HepG2 (cell line): ENCODE results near the gene HPRT1. TPM values are rescaled to one million over a fixed set of nuclear protein-coding genes. Genes with fewer than 3 reads are reported as not detected.

ENCODE experiments used
- ATAC-seq: fragments of 200-7000 bp; cut with Tn5 transposase; 3 replicates; pipeline ENCODE4 v1.9.1; 2020; ENCODE audit warnings: mild to moderate bottlenecking, moderate library complexity
- BruUV-seq: library from RNA; stranded (reverse); fragments of 400-500 nt; replicated peaks from 2 replicates; lab custom pipeline; 2021; lab: Mats Ljungman, UMichigan
- CTCF ChIA-PET: fragments of 300-600 bp; formaldehyde crosslinking; extraction: SDS; loops from one replicate; lab custom pipeline; 2021; ENCODE audit warnings: low total read pairs, inconsistent platforms, low intra/inter-chr PET ratio; lab: Yijun Ruan, JAX
- POLR2A ChIA-PET: fragments of 350-600 bp; sonication (Branson Sonifier 250); formaldehyde crosslinking; loops from one replicate; lab custom pipeline; 2020; ENCODE audit warnings: antibody characterized with exemption, inconsistent platforms; lab: Yijun Ruan, JAX
- DNase-seq: peaks from one replicate; pipeline ENCODE4 v3.0.0-alpha.2; 2015; ENCODE audit warnings: low spot score
- FAIRE-seq: peaks from 3 replicates; lab custom pipeline; 2011; peaks lifted over from hg19 to GRCh38; lab: Jason Lieb, UNC
- H2AFZ ChIP-seq: one replicate; pipeline ENCODE4 v1.6.1; 2011; ENCODE audit warnings: low read length, inconsistent platforms
- H3K27ac ChIP-seq: fragments of 300-600 bp; 3 replicates; pipeline ENCODE4 v1.8.0; 2011; ENCODE audit warnings: mixed run types, mild to moderate bottlenecking, mixed read lengths, low read length, inconsistent platforms; ENCODE audit not compliant: insufficient read depth; ENCODE audit errors: extremely low read length
- H3K27me3 ChIP-seq, 2 experiments: fragments of 200-600 bp in 1 of 2; 2 replicates in 1 of 2; 3 replicates in 1 of 2; pipeline versions ENCODE4 v1.6.0 to v1.8.0; 2011; ENCODE audit warnings: low read length in 2 of 2, mild to moderate bottlenecking in 2 of 2, moderate library complexity in 2 of 2, inconsistent platforms in 1 of 2; ENCODE audit not compliant: insufficient read depth in 2 of 2, control insufficient read depth in 1 of 2
- H3K36me3 ChIP-seq, 2 experiments: fragments of 200-600 bp in 1 of 2; replicated peaks in 1 of 2; 2 replicates in 1 of 2; 3 replicates in 1 of 2; pipeline versions ENCODE4 v1.5.1 to v1.8.0; 2011; ENCODE audit warnings: low read length in 2 of 2, inconsistent platforms in 1 of 2; ENCODE audit not compliant: insufficient read depth in 2 of 2, control insufficient read depth in 1 of 2
- H3K4me1 ChIP-seq: 2 replicates; pipeline ENCODE4 v1.5.1; 2012; ENCODE audit warnings: low read length, inconsistent platforms; ENCODE audit not compliant: insufficient read depth
- H3K4me2 ChIP-seq: 2 replicates; pipeline ENCODE4 v1.6.0; 2011; ENCODE audit warnings: low read depth, low read length, inconsistent platforms
- H3K4me3 ChIP-seq, 3 experiments: fragments of 200-600 bp in 1 of 3; sonication (generic), shearing (Covaris generic) in 1 of 3; replicated peaks in 1 of 3; 2 replicates each; pipeline ENCODE4 v1.5.1; 2011 to 2016; ENCODE audit warnings: low read length in 3 of 3, inconsistent platforms in 2 of 3, low read depth in 2 of 3, mild to moderate bottlenecking in 2 of 3, control low read depth in 1 of 3, mixed read lengths in 1 of 3; ENCODE audit not compliant: insufficient read depth in 1 of 3
- H3K79me2 ChIP-seq: one replicate; pipeline ENCODE4 v1.6.1; 2011; ENCODE audit warnings: low read length, inconsistent platforms; ENCODE audit not compliant: insufficient read depth
- H3K9ac ChIP-seq: 2 replicates; pipeline ENCODE4 v1.6.0; 2011; ENCODE audit warnings: mild to moderate bottlenecking, low read depth, low read length, inconsistent platforms; ENCODE audit not compliant: insufficient read depth
- H3K9me3 ChIP-seq: 2 replicates; pipeline ENCODE4 v1.5.1; 2012; ENCODE audit warnings: mild to moderate bottlenecking, low read length
- H4K20me1 ChIP-seq: 2 replicates; pipeline ENCODE4 v1.6.0; 2011; ENCODE audit warnings: inconsistent platforms, mild to moderate bottlenecking, low read length, moderate library complexity; ENCODE audit not compliant: insufficient read depth
- ZBTB7A ChIP-seq: sonication (generic); formaldehyde crosslinking; IDR thresholded peaks from 2 replicates; pipeline ENCODE4 v1.8.0; 2022; ENCODE audit warnings: mild to moderate bottlenecking, missing genetic modification reagents
- WGBS: methylation state at CpG from one replicate; pipeline ENCODE4 v1.1.6; 2017; ENCODE audit warnings: low lambda C conversion rate; 5-methylcytosine and 5-hydroxymethylcytosine counted together
- in situ Hi-C: cut with HindIII; loops from 2 replicates; pipeline ENCODE4 v1.10.0; 2017; ENCODE audit warnings: low pct_unique_long_range_greater_than_20kb; ENCODE audit not compliant: extremely low pct_ligation_motif_present
- intact Hi-C: fragments of 100-400 bp; cut with micrococcal nuclease; formaldehyde crosslinking; loops from one replicate; pipeline ENCODE4 v1.10.0; 2022; ENCODE audit not compliant: unreplicated experiment
- polyA plus RNA-seq, 8 experiments: library from polyadenylated mRNA; depleted of rRNA in 3 of 8; stranded (reverse) in 7 of 8; unstranded in 1 of 8; fragments of >200 nt; fragmentation: Illumina TruSeq in 4 of 8; extraction: Trizol in 4 of 8; gene quantifications; 2 replicates each; pipeline versions ENCODE4 v1.2.1 to v1.2.3, GENCODE V29; 2011 to 2016; ENCODE audit warnings: low read depth in 4 of 8, missing spikeins in 1 of 8, mixed read lengths in 1 of 8; ENCODE audit not compliant: insufficient read depth in 1 of 8
- total RNA-seq, 5 experiments: library from RNA; depleted of rRNA; stranded (reverse); fragments of >200 nt; fragmentation: Illumina TruSeq; extraction: Trizol; gene quantifications; 2 replicates each; pipeline ENCODE4 v1.2.3, GENCODE V29; 2016; ENCODE audit warnings: low read depth in 1 of 5
- TF ChIP-seq, protein P1 (sequence below): sonication (generic); formaldehyde crosslinking; IDR thresholded peaks from 2 replicates; pipeline ENCODE4 v1.5.0; 2020; ENCODE audit warnings: mild to moderate bottlenecking, missing genetic modification reagents, moderate library complexity
- TF ChIP-seq, protein P2 (sequence below), 2 experiments: IDR thresholded peaks; 2 replicates each; pipeline ENCODE4 v1.6.1; 2011 to 2012; ENCODE audit warnings: low read length in 2 of 2, borderline replicate concordance in 1 of 2, low read depth in 1 of 2, mild to moderate bottlenecking in 1 of 2, moderate library complexity in 1 of 2
- TF ChIP-seq, protein P3 (sequence below): sonication (generic); formaldehyde crosslinking; IDR thresholded peaks from 2 replicates; pipeline ENCODE4 v1.8.1; 2022; ENCODE audit warnings: mild to moderate bottlenecking, missing genetic modification reagents
- TF ChIP-seq, protein P4 (sequence below): sonication (generic); formaldehyde crosslinking; IDR thresholded peaks from 2 replicates; pipeline ENCODE4 v1.4.0; 2020; ENCODE audit warnings: missing genetic modification reagents
- TF ChIP-seq, protein P5 (sequence below): IDR thresholded peaks from 2 replicates; pipeline ENCODE4 v1.6.1; 2016; ENCODE audit warnings: low read depth, missing genetic modification reagents, missing compliant biosample characterization

The HPRT1 gene
- total and polyA plus RNA-seq, 2 of the 13 experiments (the other 11 are each of a cell fraction or from before 2014, with no cell fraction given), result 4.6 to 25.2 TPM

DNA sequence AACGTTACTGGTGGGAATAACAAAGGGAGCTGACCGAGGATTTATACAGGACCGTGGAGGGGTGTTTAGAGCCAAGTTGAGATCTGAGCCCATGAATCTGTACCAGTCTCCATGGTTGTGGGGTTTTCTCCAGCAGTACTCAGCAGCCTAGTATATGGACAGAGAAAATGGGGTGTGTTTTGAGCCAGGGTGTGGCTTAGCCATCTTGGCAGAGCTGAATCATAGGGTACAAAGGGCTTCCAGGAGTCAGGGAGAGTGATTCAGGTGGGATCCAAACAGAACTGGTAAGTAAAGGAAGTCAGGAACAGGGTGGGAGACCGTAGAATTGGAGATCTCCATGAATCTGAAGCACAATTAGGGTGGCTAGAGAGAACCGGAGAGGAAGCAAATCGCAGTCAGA, 7.4 kb upstream of the HPRT1 start:
- no peak overlapping the region for H2AFZ ChIP-seq
- no peaks in the 10 kb centered on the region for H4K20me1 ChIP-seq
- H3K9me3 ChIP-seq, result no peaks in the 10 kb centered on the region
- no peaks in the 10 kb centered on the region for H3K27me3 ChIP-seq
- intact Hi-C loops, result no loop called here
- no peak overlapping the region for H3K4me3 ChIP-seq
- no peak overlapping the region for H3K27ac ChIP-seq
- ChIA-PET POLR2A (no interaction called here), CTCF (no interaction called here)
- H3K4me2 ChIP-seq, result no peak overlapping the region
- TF ChIP-seq, protein P1, sequence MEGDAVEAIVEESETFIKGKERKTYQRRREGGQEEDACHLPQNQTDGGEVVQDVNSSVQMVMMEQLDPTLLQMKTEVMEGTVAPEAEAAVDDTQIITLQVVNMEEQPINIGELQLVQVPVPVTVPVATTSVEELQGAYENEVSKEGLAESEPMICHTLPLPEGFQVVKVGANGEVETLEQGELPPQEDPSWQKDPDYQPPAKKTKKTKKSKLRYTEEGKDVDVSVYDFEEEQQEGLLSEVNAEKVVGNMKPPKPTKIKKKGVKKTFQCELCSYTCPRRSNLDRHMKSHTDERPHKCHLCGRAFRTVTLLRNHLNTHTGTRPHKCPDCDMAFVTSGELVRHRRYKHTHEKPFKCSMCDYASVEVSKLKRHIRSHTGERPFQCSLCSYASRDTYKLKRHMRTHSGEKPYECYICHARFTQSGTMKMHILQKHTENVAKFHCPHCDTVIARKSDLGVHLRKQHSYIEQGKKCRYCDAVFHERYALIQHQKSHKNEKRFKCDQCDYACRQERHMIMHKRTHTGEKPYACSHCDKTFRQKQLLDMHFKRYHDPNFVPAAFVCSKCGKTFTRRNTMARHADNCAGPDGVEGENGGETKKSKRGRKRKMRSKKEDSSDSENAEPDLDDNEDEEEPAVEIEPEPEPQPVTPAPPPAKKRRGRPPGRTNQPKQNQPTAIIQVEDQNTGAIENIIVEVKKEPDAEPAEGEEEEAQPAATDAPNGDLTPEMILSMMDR, result no peak
- TF ChIP-seq, protein P2, sequence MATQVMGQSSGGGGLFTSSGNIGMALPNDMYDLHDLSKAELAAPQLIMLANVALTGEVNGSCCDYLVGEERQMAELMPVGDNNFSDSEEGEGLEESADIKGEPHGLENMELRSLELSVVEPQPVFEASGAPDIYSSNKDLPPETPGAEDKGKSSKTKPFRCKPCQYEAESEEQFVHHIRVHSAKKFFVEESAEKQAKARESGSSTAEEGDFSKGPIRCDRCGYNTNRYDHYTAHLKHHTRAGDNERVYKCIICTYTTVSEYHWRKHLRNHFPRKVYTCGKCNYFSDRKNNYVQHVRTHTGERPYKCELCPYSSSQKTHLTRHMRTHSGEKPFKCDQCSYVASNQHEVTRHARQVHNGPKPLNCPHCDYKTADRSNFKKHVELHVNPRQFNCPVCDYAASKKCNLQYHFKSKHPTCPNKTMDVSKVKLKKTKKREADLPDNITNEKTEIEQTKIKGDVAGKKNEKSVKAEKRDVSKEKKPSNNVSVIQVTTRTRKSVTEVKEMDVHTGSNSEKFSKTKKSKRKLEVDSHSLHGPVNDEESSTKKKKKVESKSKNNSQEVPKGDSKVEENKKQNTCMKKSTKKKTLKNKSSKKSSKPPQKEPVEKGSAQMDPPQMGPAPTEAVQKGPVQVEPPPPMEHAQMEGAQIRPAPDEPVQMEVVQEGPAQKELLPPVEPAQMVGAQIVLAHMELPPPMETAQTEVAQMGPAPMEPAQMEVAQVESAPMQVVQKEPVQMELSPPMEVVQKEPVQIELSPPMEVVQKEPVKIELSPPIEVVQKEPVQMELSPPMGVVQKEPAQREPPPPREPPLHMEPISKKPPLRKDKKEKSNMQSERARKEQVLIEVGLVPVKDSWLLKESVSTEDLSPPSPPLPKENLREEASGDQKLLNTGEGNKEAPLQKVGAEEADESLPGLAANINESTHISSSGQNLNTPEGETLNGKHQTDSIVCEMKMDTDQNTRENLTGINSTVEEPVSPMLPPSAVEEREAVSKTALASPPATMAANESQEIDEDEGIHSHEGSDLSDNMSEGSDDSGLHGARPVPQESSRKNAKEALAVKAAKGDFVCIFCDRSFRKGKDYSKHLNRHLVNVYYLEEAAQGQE (IDR thresholded peaks at IDR 0.05; ENCODE audit: borderline replicate concordance in 1 of 2, low read depth in 1 of 2, low read length in 2 of 2), result no peak
- TF ChIP-seq, protein P3, sequence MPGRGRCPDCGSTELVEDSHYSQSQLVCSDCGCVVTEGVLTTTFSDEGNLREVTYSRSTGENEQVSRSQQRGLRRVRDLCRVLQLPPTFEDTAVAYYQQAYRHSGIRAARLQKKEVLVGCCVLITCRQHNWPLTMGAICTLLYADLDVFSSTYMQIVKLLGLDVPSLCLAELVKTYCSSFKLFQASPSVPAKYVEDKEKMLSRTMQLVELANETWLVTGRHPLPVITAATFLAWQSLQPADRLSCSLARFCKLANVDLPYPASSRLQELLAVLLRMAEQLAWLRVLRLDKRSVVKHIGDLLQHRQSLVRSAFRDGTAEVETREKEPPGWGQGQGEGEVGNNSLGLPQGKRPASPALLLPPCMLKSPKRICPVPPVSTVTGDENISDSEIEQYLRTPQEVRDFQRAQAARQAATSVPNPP (CRISPR knock-in tag), result no peak
- TF ChIP-seq, protein P4, sequence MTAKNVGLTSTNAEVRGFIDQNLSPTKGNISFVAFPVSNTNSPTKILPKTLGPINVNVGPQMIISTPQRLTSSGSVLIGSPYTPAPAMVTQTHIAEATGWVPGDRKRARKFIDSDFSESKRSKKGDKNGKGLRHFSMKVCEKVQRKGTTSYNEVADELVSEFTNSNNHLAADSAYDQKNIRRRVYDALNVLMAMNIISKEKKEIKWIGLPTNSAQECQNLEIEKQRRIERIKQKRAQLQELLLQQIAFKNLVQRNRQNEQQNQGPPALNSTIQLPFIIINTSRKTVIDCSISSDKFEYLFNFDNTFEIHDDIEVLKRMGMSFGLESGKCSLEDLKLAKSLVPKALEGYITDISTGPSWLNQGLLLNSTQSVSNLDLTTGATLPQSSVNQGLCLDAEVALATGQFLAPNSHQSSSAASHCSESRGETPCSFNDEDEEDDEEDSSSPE (CRISPR knock-in tag), result no peak
- TF ChIP-seq, protein P5, sequence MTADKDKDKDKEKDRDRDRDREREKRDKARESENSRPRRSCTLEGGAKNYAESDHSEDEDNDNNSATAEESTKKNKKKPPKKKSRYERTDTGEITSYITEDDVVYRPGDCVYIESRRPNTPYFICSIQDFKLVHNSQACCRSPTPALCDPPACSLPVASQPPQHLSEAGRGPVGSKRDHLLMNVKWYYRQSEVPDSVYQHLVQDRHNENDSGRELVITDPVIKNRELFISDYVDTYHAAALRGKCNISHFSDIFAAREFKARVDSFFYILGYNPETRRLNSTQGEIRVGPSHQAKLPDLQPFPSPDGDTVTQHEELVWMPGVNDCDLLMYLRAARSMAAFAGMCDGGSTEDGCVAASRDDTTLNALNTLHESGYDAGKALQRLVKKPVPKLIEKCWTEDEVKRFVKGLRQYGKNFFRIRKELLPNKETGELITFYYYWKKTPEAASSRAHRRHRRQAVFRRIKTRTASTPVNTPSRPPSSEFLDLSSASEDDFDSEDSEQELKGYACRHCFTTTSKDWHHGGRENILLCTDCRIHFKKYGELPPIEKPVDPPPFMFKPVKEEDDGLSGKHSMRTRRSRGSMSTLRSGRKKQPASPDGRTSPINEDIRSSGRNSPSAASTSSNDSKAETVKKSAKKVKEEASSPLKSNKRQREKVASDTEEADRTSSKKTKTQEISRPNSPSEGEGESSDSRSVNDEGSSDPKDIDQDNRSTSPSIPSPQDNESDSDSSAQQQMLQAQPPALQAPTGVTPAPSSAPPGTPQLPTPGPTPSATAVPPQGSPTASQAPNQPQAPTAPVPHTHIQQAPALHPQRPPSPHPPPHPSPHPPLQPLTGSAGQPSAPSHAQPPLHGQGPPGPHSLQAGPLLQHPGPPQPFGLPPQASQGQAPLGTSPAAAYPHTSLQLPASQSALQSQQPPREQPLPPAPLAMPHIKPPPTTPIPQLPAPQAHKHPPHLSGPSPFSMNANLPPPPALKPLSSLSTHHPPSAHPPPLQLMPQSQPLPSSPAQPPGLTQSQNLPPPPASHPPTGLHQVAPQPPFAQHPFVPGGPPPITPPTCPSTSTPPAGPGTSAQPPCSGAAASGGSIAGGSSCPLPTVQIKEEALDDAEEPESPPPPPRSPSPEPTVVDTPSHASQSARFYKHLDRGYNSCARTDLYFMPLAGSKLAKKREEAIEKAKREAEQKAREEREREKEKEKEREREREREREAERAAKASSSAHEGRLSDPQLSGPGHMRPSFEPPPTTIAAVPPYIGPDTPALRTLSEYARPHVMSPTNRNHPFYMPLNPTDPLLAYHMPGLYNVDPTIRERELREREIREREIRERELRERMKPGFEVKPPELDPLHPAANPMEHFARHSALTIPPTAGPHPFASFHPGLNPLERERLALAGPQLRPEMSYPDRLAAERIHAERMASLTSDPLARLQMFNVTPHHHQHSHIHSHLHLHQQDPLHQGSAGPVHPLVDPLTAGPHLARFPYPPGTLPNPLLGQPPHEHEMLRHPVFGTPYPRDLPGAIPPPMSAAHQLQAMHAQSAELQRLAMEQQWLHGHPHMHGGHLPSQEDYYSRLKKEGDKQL (CRISPR knock-in tag), result no peak
- TF ChIP-seq ZBTB7A (CRISPR knock-in tag), result no peak
- FAIRE-seq, result no peak
- no peak for DNase-seq
- no peaks in the 10 kb centered on the region for H3K36me3 ChIP-seq
- H3K9ac ChIP-seq, result no peak overlapping the region
- H3K79me2 ChIP-seq, result no peaks in the 10 kb centered on the region
- WGBS, result 51% methylated on average over 6 of the region's 6 CpGs
- no peak for ATAC-seq
- no TSS peak for BruUV-seq
- in situ Hi-C loops, result no loop called here
- H3K4me1 ChIP-seq, result no peaks in the 10 kb centered on the region
